ENCODE measurements around the gene FHIT. TPM values are rescaled to one million over a fixed set of nuclear protein-coding genes. Genes with fewer than 3 reads are reported as not detected.

FHIT gene
- total and polyA plus RNA-seq, 10 of the 15 experiments (the other 5 are each of a cell fraction or from before 2014, with no cell fraction given) = 4.2 to 14.9 (median 9.4) TPM

DNA sequence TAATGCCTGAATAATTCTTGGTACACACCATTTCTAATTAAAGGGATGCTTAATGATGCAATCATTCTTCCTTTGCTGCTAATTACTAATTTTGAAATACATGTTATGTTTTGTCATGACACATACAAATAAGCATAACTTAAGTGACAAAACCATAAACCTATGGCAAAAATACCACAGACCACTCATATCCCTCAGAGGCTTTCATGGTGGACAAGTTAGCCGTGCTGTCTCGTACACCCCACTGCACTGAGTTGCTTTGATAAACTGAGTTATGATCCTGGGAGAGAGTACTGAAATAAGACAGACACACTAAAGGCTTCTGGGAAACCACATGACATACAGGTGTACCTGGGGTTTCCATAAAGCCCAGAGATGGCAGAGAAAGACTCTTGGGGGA lies 913.8 kb downstream of the FHIT start:
- no peaks in the 10 kb centered on the region for H3K36me3 ChIP-seq (ENCODE audit: control insufficient read depth in 2 of 2, insufficient read depth in 2 of 2, low read length in 1 of 2)
- no peaks in the 10 kb centered on the region for H3K27me3 ChIP-seq (replicated peaks in 1 of 2; ENCODE audit: control insufficient read depth in 2 of 2, insufficient read depth in 2 of 2, low read length in 1 of 2)
- H3K4me3 ChIP-seq = no peak overlapping the region
- no peaks in the 10 kb centered on the region for H3K79me2 ChIP-seq (ENCODE audit: control insufficient read depth, insufficient read depth, low read length)
- no peak for FAIRE-seq
- H3K9me3 ChIP-seq (replicated peaks; ENCODE audit: control insufficient read depth, insufficient read depth, low read length) = no peaks in the 10 kb centered on the region
- in situ Hi-C loops (cut with MboI) (no loop called here), intact Hi-C loops (cut with micrococcal nuclease; ENCODE audit: unreplicated experiment) (no loop called here)
- no peak overlapping the region for H3K4me2 ChIP-seq (ENCODE audit: control insufficient read depth, insufficient read depth)
- DNase-seq (ENCODE audit: low read depth, low spot score) = no peak
- no peaks in the 10 kb centered on the region for H3K4me1 ChIP-seq (ENCODE audit: control insufficient read depth, insufficient read depth, low read length)
- POLR2A ChIA-PET = no interaction called here
- no peak overlapping the region for H3K27ac ChIP-seq (ENCODE audit: control insufficient read depth, insufficient read depth)
- CTCF ChIA-PET = no interaction called here
- ATAC-seq = peak; percentile 41
- whole genome bisulfite sequencing (ENCODE audit: insufficient coverage, insufficient replicate concordance, low lambda C conversion rate, missing lambda C conversion rate) = 5% methylated on average over 2 of the region's 2 CpGs
- no peak for TF ChIP-seq RAD51 (IDR thresholded peaks at IDR 0.05)
- no peak for TF ChIP-seq BCL11A (IDR thresholded peaks at IDR 0.05; ENCODE audit: low read depth, low read length)
- no peak for TF ChIP-seq KLF5 (IDR thresholded peaks at IDR 0.05; ENCODE audit: partially characterized antibody)
- TF ChIP-seq CBFB (IDR thresholded peaks at IDR 0.05; ENCODE audit: low read depth) = no peak
- peak; percentile 28; the same call in 1 of the 2 replicates for TF ChIP-seq RUNX3 (IDR thresholded peaks at IDR 0.05; ENCODE audit: low read length)
- no peak for TF ChIP-seq POLR2AphosphoS5 (IDR thresholded peaks at IDR 0.05; ENCODE audit: low read length)
- no peak for TF ChIP-seq ETV6 (conservative IDR thresholded peaks at IDR 0.05 in 1 of 2, IDR thresholded peaks at IDR 0.05 in 1 of 2; ENCODE audit: borderline replicate concordance in 1 of 2, low read depth in 1 of 2)
- SMC1A ChIA-PET (ENCODE audit: uncharacterized antibody, unreplicated experiment) = no interaction called here
- H3K9ac ChIP-seq (ENCODE audit: control insufficient read depth, insufficient read depth, low read length) = no peak overlapping the region
- BruUV-seq (replicated peaks) = no TSS peak
- no peaks in the 10 kb centered on the region for H4K20me1 ChIP-seq (ENCODE audit: control insufficient read depth, insufficient read depth)
- H2AFZ ChIP-seq (ENCODE audit: control insufficient read depth, low read depth, low read length) = no peak overlapping the region
- RAD21 ChIA-PET (ENCODE audit: unreplicated experiment) = no interaction called here

DNA sequence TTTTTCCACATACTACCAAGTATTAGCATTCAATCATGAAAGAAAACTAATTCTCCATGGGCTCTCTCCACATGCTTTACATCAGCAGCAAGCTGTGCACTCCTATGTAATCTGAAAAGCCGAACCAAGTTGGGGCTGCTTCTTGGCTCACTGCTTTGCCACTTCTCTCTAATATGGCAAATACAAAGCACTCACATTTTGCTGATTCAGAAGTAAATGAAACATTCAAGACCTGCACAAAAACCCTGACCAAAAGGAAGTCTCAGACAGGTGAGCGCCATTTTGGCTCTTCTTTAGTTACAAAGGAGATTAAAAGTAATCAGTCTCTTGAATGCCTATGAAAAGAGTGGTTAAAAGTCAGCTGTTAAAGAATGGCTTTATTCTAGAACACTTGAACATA lies 915.2 kb downstream of the FHIT start:
- intact Hi-C loops (cut with micrococcal nuclease; ENCODE audit: unreplicated experiment) = no loop called here
- no peak for FAIRE-seq
- 45% methylated on average over 2 of the region's 2 CpGs for WGBS (ENCODE audit: insufficient coverage, insufficient replicate concordance, low lambda C conversion rate, missing lambda C conversion rate)
- H3K4me2 ChIP-seq (ENCODE audit: control insufficient read depth, insufficient read depth) = no peak overlapping the region
- DNase-seq (ENCODE audit: low read depth, low spot score) = no peak
- in situ Hi-C loops (cut with MboI) = no loop called here
- H3K36me3 ChIP-seq (ENCODE audit: control insufficient read depth in 2 of 2, insufficient read depth in 2 of 2, low read length in 1 of 2) = no peaks in the 10 kb centered on the region
- CTCF ChIA-PET = no interaction called here
- POLR2A ChIA-PET = no interaction called here
- no peaks in the 10 kb centered on the region for H3K79me2 ChIP-seq (ENCODE audit: control insufficient read depth, insufficient read depth, low read length)
- SMC1A ChIA-PET (ENCODE audit: uncharacterized antibody, unreplicated experiment) = no interaction called here
- no peak for ATAC-seq
- no peaks in the 10 kb centered on the region for H3K4me1 ChIP-seq (ENCODE audit: control insufficient read depth, insufficient read depth, low read length)
- H3K27me3 ChIP-seq (replicated peaks in 1 of 2; ENCODE audit: control insufficient read depth in 2 of 2, insufficient read depth in 2 of 2, low read length in 1 of 2) = no peaks in the 10 kb centered on the region
- no peaks in the 10 kb centered on the region for H4K20me1 ChIP-seq (ENCODE audit: control insufficient read depth, insufficient read depth)
- H3K9ac ChIP-seq (ENCODE audit: control insufficient read depth, insufficient read depth, low read length) = no peak overlapping the region
- BruUV-seq (replicated peaks) = no TSS peak
- H3K4me3 ChIP-seq = no peak overlapping the region
- H2AFZ ChIP-seq (ENCODE audit: control insufficient read depth, low read depth, low read length) = no peak overlapping the region
- RAD21 ChIA-PET (ENCODE audit: unreplicated experiment) = no interaction called here
- H3K27ac ChIP-seq (ENCODE audit: control insufficient read depth, insufficient read depth) = no peak overlapping the region
- no peaks in the 10 kb centered on the region for H3K9me3 ChIP-seq (replicated peaks; ENCODE audit: control insufficient read depth, insufficient read depth, low read length)
- TF ChIP-seq CHD4 (IDR thresholded peaks at IDR 0.05) = no peak
- TF ChIP-seq RB1 (IDR thresholded peaks at IDR 0.05; ENCODE audit: borderline replicate concordance) = no peak
- TF ChIP-seq, protein P1, sequence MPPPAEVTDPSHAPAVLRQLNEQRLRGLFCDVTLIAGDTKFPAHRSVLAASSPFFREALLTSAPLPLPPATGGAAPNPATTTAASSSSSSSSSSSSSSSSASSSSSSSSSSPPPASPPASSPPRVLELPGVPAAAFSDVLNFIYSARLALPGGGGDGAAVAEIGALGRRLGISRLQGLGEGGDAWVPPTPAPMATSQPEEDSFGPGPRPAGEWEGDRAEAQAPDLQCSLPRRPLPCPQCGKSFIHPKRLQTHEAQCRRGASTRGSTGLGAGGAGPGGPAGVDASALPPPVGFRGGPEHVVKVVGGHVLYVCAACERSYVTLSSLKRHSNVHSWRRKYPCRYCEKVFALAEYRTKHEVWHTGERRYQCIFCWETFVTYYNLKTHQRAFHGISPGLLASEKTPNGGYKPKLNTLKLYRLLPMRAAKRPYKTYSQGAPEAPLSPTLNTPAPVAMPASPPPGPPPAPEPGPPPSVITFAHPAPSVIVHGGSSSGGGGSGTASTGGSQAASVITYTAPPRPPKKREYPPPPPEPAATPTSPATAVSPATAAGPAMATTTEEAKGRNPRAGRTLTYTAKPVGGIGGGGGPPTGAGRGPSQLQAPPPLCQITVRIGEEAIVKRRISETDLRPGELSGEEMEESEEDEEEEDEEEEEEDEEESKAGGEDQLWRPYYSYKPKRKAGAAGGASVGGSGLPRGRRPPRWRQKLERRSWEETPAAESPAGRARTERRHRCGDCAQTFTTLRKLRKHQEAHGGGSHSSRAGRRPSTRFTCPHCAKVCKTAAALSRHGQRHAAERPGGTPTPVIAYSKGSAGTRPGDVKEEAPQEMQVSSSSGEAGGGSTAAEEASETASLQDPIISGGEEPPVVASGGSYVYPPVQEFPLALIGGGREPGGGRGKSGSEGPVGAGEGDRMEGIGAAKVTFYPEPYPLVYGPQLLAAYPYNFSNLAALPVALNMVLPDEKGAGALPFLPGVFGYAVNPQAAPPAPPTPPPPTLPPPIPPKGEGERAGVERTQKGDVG (CRISPR knock-in tag; IDR thresholded peaks at IDR 0.05) = no peak
- no peak for TF ChIP-seq ZNF384 (IDR thresholded peaks at IDR 0.05; ENCODE audit: borderline replicate concordance, low read depth, low read length)
- no peak for TF ChIP-seq POLR2AphosphoS5 (IDR thresholded peaks at IDR 0.05; ENCODE audit: low read length)
- TF ChIP-seq ATF7 (IDR thresholded peaks at IDR 0.05; ENCODE audit: low read depth) = no peak
- no peak for TF ChIP-seq KAT2A (conservative IDR thresholded peaks at IDR 0.05; ENCODE audit: control insufficient read depth, low read depth, low read length)
- no peak for TF ChIP-seq FOXM1 (IDR thresholded peaks at IDR 0.05; ENCODE audit: low read depth, low read length)
- TF ChIP-seq NR2C1 (IDR thresholded peaks at IDR 0.05) = no peak
- TF ChIP-seq POLR2AphosphoS2 (IDR thresholded peaks at IDR 0.05; ENCODE audit: low read depth, low read length) = no peak
